ENCODE results near the gene SLIT3.

The SLIT3 gene

GRCh38 chr5:169158764-169159163 lies 142.2 kb downstream of the SLIT3 start:
- TF ChIP-seq CTCF (IDR thresholded peaks at IDR 0.05; ENCODE audit: low read length, missing control alignments) = no peak
- H3K4me3 ChIP-seq (replicated peaks; ENCODE audit: low read depth, low read length) = no peak overlapping the region
- DNase-seq (ENCODE audit: low read depth) = no peak

- no peak for TF ChIP-seq CTCF (IDR thresholded peaks at IDR 0.05; ENCODE audit: low read length, missing control alignments)
- H3K4me3 ChIP-seq (replicated peaks; ENCODE audit: low read depth, low read length) = no peak overlapping the region
- DNase-seq (ENCODE audit: low read depth) = no peak
Measured at GRCh38 chr5:169157064-169157463, 143.9 kb downstream of the SLIT3 start.

GRCh38 chr5:169154679-169155078 lies 146.3 kb downstream of the SLIT3 start:
- no peak overlapping the region for H3K4me3 ChIP-seq (replicated peaks; ENCODE audit: low read depth, low read length)
- DNase-seq (ENCODE audit: low read depth) = no peak
- TF ChIP-seq CTCF (IDR thresholded peaks at IDR 0.05; ENCODE audit: low read length, missing control alignments) = no peak

GRCh38 chr5:169153405-169153804 lies 147.5 kb downstream of the SLIT3 start:
- TF ChIP-seq CTCF (IDR thresholded peaks at IDR 0.05; ENCODE audit: low read length, missing control alignments) = no peak
- H3K4me3 ChIP-seq (replicated peaks; ENCODE audit: low read depth, low read length) = no peak overlapping the region
- DNase-seq (ENCODE audit: low read depth) = no peak

- no peak overlapping the region for H3K4me3 ChIP-seq (replicated peaks; ENCODE audit: low read depth, low read length)
- DNase-seq (ENCODE audit: low read depth) = no peak
- TF ChIP-seq CTCF (IDR thresholded peaks at IDR 0.05; ENCODE audit: low read length, missing control alignments) = no peak
Measured at GRCh38 chr5:169152946-169153345, 148.0 kb downstream of the SLIT3 start.

- no peak for TF ChIP-seq CTCF (IDR thresholded peaks at IDR 0.05; ENCODE audit: low read length, missing control alignments)
- no peak for DNase-seq (ENCODE audit: low read depth)
- no peak overlapping the region for H3K4me3 ChIP-seq (replicated peaks; ENCODE audit: low read depth, low read length)
Measured at GRCh38 chr5:169152453-169152852, 148.5 kb downstream of the SLIT3 start.

GRCh38 chr5:169151051-169151805 lies 149.7 kb downstream of the SLIT3 start:
- DNase-seq (ENCODE audit: low read depth) = no peak
- no peak overlapping the region for H3K4me3 ChIP-seq (replicated peaks; ENCODE audit: low read depth, low read length)
- no peak for TF ChIP-seq CTCF (IDR thresholded peaks at IDR 0.05; ENCODE audit: low read length, missing control alignments)

All from fibroblast of pulmonary artery (primary cell).